ENCODE data around the gene ZSCAN29.

- TF ChIP-seq ZNF274 (IDR thresholded peaks at IDR 0.05; ENCODE audit: low read depth, low read length) (no peak), YY1 (IDR thresholded peaks at IDR 0.05; ENCODE audit: insufficient read depth, insufficient read length) (no peak), SUZ12 (IDR thresholded peaks at IDR 0.05; ENCODE audit: extremely low read depth, insufficient read depth, insufficient read length) (no peak)
Measured at GRCh38 chr15:43406189-43406588, 35.3 kb upstream of the ZSCAN29 start.
